ENCODE data around the gene MED13L. TPM values are rescaled to one million over a fixed set of nuclear protein-coding genes. Genes with fewer than 3 reads are reported as not detected.

The MED13L gene
- total RNA-seq, 4 donors from 2014 or later, result 173 to 222 (median 192) TPM

GRCh38 chr12:116015525-116015924 lies 262.0 kb downstream of the MED13L start:
- 12% methylated on average over 1 of the region's 1 CpG for WGBS, 2 donors (ENCODE audit: low coverage in 1 of 2)
- H3K27ac ChIP-seq, result no peak overlapping the region
- H3K4me3 ChIP-seq, result no peak overlapping the region
- ATAC-seq, result no peak
- H3K36me3 ChIP-seq, result peaks cover 3 to 57% of the 10 kb centered on the region in 2 donors
- H3K27me3 ChIP-seq, result no peaks in the 10 kb centered on the region
- H3K9me3 ChIP-seq, result no peaks in the 10 kb centered on the region
- no peak for TF ChIP-seq POLR2A (IDR thresholded peaks at IDR 0.05)
- TF ChIP-seq CTCF (IDR thresholded peaks at IDR 0.05), result peak; percentile 49 to 72 (median 64)
- TF ChIP-seq EP300 (IDR thresholded peaks at IDR 0.05), result no peak
- TF ChIP-seq POLR2AphosphoS5 (IDR thresholded peaks at IDR 0.05), result peak; percentile 44
- H3K4me1 ChIP-seq, result peaks cover 0 to 24% (median 4%) of the 10 kb centered on the region in 3 donors

- no peaks in the 10 kb centered on the region for H3K27me3 ChIP-seq
- H3K9me3 ChIP-seq, result no peaks in the 10 kb centered on the region
- TF ChIP-seq POLR2AphosphoS5 (IDR thresholded peaks at IDR 0.05) (no peak), EP300 (IDR thresholded peaks at IDR 0.05) (no peak), CTCF (IDR thresholded peaks at IDR 0.05) (no peak), POLR2A (IDR thresholded peaks at IDR 0.05) (no peak)
- no peak overlapping the region for H3K27ac ChIP-seq
- ATAC-seq, result no peak
- no peak overlapping the region for H3K4me3 ChIP-seq
- peaks cover 3 to 66% of the 10 kb centered on the region in 2 donors for H3K36me3 ChIP-seq
- WGBS, 2 donors (ENCODE audit: low coverage in 1 of 2), result 80 to 93% methylated on average over 2 to 3 of the region's 3 CpGs
- peaks cover 0 to 24% (median 0%) of the 10 kb centered on the region in 3 donors for H3K4me1 ChIP-seq
These were observed 264.7 kb downstream of the MED13L start for GRCh38 chr12:116012757-116013156.

- no peak for TF ChIP-seq EP300 (IDR thresholded peaks at IDR 0.05)
- no peak for TF ChIP-seq POLR2AphosphoS5 (IDR thresholded peaks at IDR 0.05)
- no peak for TF ChIP-seq POLR2A (IDR thresholded peaks at IDR 0.05)
- no peak for TF ChIP-seq CTCF (IDR thresholded peaks at IDR 0.05)
- 94 to 96% methylated on average over 3 of the region's 3 CpGs for WGBS, 2 donors (ENCODE audit: low coverage in 1 of 2)
- Histone ChIP-seq H3K27me3 (no peaks in the 10 kb centered on the region), H3K36me3 (peaks cover 7 to 80% of the 10 kb centered on the region in 2 donors), H3K4me3 (no peak overlapping the region), H3K27ac (no peak overlapping the region), H3K9me3 (no peaks in the 10 kb centered on the region), H3K4me1 (peaks cover 0 to 16% (median 0%) of the 10 kb centered on the region in 3 donors)
- no peak for ATAC-seq
These were observed 266.3 kb downstream of the MED13L start for GRCh38 chr12:116011217-116011616.

GRCh38 chr12:116010467-116010866 lies 267.0 kb downstream of the MED13L start:
- no peak overlapping the region for H3K4me3 ChIP-seq
- no peak overlapping the region for H3K27ac ChIP-seq
- 89 to 100% methylated on average over 3 of the region's 3 CpGs for WGBS, 2 donors (ENCODE audit: low coverage in 1 of 2)
- no peaks in the 10 kb centered on the region for H3K9me3 ChIP-seq
- TF ChIP-seq EP300 (IDR thresholded peaks at IDR 0.05), result no peak
- peaks cover 0 to 9% (median 0%) of the 10 kb centered on the region in 3 donors for H3K4me1 ChIP-seq
- peaks cover 7 to 87% of the 10 kb centered on the region in 2 donors for H3K36me3 ChIP-seq
- no peaks in the 10 kb centered on the region for H3K27me3 ChIP-seq
- no peak for ATAC-seq

GRCh38 chr12:116009805-116010204 lies 267.7 kb downstream of the MED13L start:
- peaks cover 7 to 90% of the 10 kb centered on the region in 2 donors for H3K36me3 ChIP-seq
- no peak overlapping the region for H3K4me3 ChIP-seq
- peaks cover 0 to 7% (median 0%) of the 10 kb centered on the region in 3 donors for H3K4me1 ChIP-seq
- no peak overlapping the region for H3K27ac ChIP-seq
- WGBS, 2 donors (ENCODE audit: low coverage in 1 of 2), result 45 to 50% methylated on average over 1 to 4 of the region's 4 CpGs
- no peaks in the 10 kb centered on the region for H3K27me3 ChIP-seq
- no peak for ATAC-seq
- no peaks in the 10 kb centered on the region for H3K9me3 ChIP-seq
- no peak for TF ChIP-seq POLR2A (IDR thresholded peaks at IDR 0.05)
- TF ChIP-seq CTCF (IDR thresholded peaks at IDR 0.05), result peak; percentile 19 to 28 (median 20)
- TF ChIP-seq POLR2AphosphoS5 (IDR thresholded peaks at IDR 0.05), result no peak
- no peak for TF ChIP-seq EP300 (IDR thresholded peaks at IDR 0.05)
